Ovary (tissue), 3 donors: ENCODE data around the gene IDI2.

Experiments used
- EP300 ChIP-seq: sonication (generic); formaldehyde crosslinking; IDR thresholded peaks from one replicate; pipeline ENCODE4 v1.6.1; 2017; ENCODE audit warnings: antibody characterized with exemption
- TF ChIP-seq, protein P1 (sequence below), 3 donors: fragments of 450-650 bp in 2 of 3; fragments of 200-600 bp in 1 of 3; IDR thresholded peaks; one replicate each; pipeline versions ENCODE4 v1.5.1 to v1.8.0; 2016 to 2022; ENCODE audit warnings: antibody characterized with exemption in 3 of 3, mild to moderate bottlenecking in 1 of 3
- donor health status: DM: no; HTN: no; CAD: no.

DNA sequence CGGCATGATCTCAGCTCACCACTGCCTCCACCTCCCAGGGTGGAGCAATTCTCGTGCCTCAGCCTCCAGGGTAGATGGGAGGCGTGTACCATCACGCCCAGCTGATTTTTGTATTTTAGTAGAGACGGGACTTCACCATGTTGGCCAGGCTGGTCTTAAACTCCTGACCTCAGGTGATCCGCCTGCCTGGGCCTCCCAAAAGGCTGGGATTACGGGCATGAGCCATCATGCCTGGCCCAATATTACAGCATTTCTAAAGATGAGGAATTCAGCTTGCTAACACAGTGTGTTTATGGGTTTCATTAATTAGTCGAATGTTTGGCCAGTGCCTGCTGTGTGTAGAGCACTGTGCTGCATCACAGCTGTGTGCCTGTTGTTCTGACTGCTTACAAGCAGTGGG is 34.2 kb upstream of the IDI2 start:
- TF ChIP-seq, protein P1, sequence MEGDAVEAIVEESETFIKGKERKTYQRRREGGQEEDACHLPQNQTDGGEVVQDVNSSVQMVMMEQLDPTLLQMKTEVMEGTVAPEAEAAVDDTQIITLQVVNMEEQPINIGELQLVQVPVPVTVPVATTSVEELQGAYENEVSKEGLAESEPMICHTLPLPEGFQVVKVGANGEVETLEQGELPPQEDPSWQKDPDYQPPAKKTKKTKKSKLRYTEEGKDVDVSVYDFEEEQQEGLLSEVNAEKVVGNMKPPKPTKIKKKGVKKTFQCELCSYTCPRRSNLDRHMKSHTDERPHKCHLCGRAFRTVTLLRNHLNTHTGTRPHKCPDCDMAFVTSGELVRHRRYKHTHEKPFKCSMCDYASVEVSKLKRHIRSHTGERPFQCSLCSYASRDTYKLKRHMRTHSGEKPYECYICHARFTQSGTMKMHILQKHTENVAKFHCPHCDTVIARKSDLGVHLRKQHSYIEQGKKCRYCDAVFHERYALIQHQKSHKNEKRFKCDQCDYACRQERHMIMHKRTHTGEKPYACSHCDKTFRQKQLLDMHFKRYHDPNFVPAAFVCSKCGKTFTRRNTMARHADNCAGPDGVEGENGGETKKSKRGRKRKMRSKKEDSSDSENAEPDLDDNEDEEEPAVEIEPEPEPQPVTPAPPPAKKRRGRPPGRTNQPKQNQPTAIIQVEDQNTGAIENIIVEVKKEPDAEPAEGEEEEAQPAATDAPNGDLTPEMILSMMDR (IDR thresholded peaks at IDR 0.05), result no peak
- no peak for TF ChIP-seq EP300
